ENCODE measurements around the gene GPR82.

Gene GPR82

GRCh38 chrX:41758401-41758800 is 34.4 kb downstream of the GPR82 start:
- H3K27ac ChIP-seq, result no peak overlapping the region
- TF ChIP-seq, protein P1, sequence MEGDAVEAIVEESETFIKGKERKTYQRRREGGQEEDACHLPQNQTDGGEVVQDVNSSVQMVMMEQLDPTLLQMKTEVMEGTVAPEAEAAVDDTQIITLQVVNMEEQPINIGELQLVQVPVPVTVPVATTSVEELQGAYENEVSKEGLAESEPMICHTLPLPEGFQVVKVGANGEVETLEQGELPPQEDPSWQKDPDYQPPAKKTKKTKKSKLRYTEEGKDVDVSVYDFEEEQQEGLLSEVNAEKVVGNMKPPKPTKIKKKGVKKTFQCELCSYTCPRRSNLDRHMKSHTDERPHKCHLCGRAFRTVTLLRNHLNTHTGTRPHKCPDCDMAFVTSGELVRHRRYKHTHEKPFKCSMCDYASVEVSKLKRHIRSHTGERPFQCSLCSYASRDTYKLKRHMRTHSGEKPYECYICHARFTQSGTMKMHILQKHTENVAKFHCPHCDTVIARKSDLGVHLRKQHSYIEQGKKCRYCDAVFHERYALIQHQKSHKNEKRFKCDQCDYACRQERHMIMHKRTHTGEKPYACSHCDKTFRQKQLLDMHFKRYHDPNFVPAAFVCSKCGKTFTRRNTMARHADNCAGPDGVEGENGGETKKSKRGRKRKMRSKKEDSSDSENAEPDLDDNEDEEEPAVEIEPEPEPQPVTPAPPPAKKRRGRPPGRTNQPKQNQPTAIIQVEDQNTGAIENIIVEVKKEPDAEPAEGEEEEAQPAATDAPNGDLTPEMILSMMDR (IDR thresholded peaks at IDR 0.05), result no peak
- TF ChIP-seq ZFX (IDR thresholded peaks at IDR 0.05; ENCODE audit: borderline replicate concordance), result no peak

- H3K27ac ChIP-seq, result no peak overlapping the region
- no peak for TF ChIP-seq ZFX (IDR thresholded peaks at IDR 0.05; ENCODE audit: borderline replicate concordance)
- TF ChIP-seq, protein P1 (IDR thresholded peaks at IDR 0.05), result peak; percentile 57
Measured at GRCh38 chrX:41759817-41760216, 35.8 kb downstream of the GPR82 start.

GRCh38 chrX:41761169-41761568 is 37.2 kb downstream of the GPR82 start:
- peak overlapping the region; percentile 33; the same call in 1 of the 2 replicates for H3K27ac ChIP-seq
- TF ChIP-seq ZFX (IDR thresholded peaks at IDR 0.05; ENCODE audit: borderline replicate concordance), result no peak

GRCh38 chrX:41761702-41762101 is 37.7 kb downstream of the GPR82 start:
- H3K27ac ChIP-seq, result peak overlapping the region; percentile 33; the same call in 1 of the 2 replicates
- no peak for TF ChIP-seq ZFX (IDR thresholded peaks at IDR 0.05; ENCODE audit: borderline replicate concordance)
- TF ChIP-seq, protein P1 (IDR thresholded peaks at IDR 0.05), result no peak

DNA sequence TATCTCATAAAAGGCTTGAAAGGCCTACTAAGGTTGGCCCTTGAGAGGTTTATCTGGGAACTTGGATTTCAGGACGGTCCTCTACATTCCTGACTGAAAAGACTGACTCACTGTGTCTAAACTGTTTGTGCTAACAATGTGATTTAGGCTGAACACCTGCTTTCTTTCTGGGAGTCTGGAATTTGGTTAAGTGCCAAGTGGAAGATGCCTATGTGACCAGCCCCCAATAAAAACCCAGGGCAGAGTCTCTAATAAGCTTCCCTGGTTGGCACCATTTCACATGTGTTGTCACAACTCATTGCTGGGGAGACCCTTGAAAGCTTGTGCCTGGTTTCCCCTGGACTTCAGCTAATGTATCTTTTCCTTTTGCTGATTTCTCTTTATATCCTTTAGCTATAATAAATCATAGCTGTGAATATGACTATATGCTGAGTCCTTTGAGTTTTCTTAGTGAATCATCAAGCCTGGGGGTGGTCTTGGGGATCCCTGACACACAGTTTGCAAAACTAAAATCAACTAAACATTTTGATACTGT is 55.1 kb downstream of the GPR82 start:
- no peak overlapping the region for H3K27ac ChIP-seq
- TF ChIP-seq, protein P1 (IDR thresholded peaks at IDR 0.05), result no peak
- TF ChIP-seq ZFX (IDR thresholded peaks at IDR 0.05; ENCODE audit: borderline replicate concordance), result no peak

Data from 22Rv1 (cell line).